Lower leg skin (tissue), 4 donors: Measurements from ENCODE around the gene PAK5. TPM values are rescaled to one million over a fixed set of nuclear protein-coding genes. Genes with fewer than 3 reads are reported as not detected.

Experiments
- DNase-seq, 2 donors: peaks; one replicate each; pipeline ENCODE4 v3.0.0-alpha.2; 2019; ENCODE audit warnings: low spot score in 2 of 2
- H3K4me3 ChIP-seq: fragments of 200-600 bp; sonication (generic); 2 replicates; pipeline ENCODE4 v1.5.1; 2017; ENCODE audit warnings: mild to moderate bottlenecking, low read depth; ENCODE audit not compliant: poor library complexity, severe bottlenecking
- CTCF ChIP-seq, 3 donors: fragments of 450-650 bp; IDR thresholded peaks; one replicate each; pipeline ENCODE4 v1.5.1; 2016; ENCODE audit warnings: antibody characterized with exemption in 3 of 3, mild to moderate bottlenecking in 3 of 3, moderate library complexity in 2 of 3
- POLR2A ChIP-seq, 2 donors: fragments of 450-650 bp; IDR thresholded peaks; one replicate each; pipeline ENCODE4 v1.6.1; 2016 to 2017; ENCODE audit warnings: antibody characterized with exemption in 2 of 2, mild to moderate bottlenecking in 1 of 2, moderate library complexity in 1 of 2
- WGBS, 2 donors: methylation state at CpG; one replicate each; pipeline ENCODE4 v1.1.5; 2018; 5-methylcytosine and 5-hydroxymethylcytosine counted together
- intact Hi-C: fragments of 100-400 bp; cut with DNase I; formaldehyde crosslinking; loops from one replicate; pipeline ENCODE4 v1.15.0; 2023; ENCODE audit warnings: low total_unique reads
- total RNA-seq, 4 donors: library from RNA; depleted of rRNA; stranded (reverse); fragments of >200 nt; gene quantifications; one replicate each; pipeline ENCODE4 v1.1.0, GENCODE V29; 2016

Gene PAK5
- total RNA-seq, 4 donors from 2014 or later = 0.08 to 0.46 (median 0.18) TPM

- WGBS, 2 donors = 80 to 82% methylated on average over 7 of the region's 7 CpGs
- H3K4me3 ChIP-seq = no peak overlapping the region
- intact Hi-C loops = no loop called here
- DNase-seq = no peak
- no peak for TF ChIP-seq POLR2A (IDR thresholded peaks at IDR 0.05)
- TF ChIP-seq CTCF (IDR thresholded peaks at IDR 0.05) = no peak
These were observed 261.5 kb downstream of the PAK5 start for GRCh38 chr20:9577397-9577796.

DNA sequence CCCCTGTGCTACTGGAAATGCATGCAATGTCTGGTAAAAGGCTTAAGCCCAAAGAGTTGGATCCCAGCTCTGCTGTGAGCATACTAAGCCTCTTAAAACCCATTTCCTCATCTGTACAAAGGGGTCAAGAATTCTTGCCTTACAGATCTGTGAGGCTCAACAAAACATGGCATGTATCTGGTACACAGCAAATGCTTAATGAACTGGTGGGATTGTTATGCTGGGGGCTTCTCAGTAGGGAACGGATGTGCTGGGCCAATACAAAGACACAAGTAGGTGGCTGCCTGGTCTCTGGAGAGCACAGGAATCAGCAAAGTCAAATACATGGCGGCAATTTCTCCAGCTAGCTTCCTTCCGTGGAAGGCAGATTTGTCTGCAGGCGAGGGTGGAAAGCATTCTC is 262.2 kb downstream of the PAK5 start:
- TF ChIP-seq CTCF (IDR thresholded peaks at IDR 0.05) (no peak), POLR2A (IDR thresholded peaks at IDR 0.05) (no peak)
- 72 to 77% methylated on average over 4 of the region's 4 CpGs for WGBS, 2 donors
- no peak for DNase-seq
- no peak overlapping the region for H3K4me3 ChIP-seq
- intact Hi-C loops = no loop called here

- no peak for DNase-seq
- TF ChIP-seq CTCF (IDR thresholded peaks at IDR 0.05) = no peak
- no peak for TF ChIP-seq POLR2A (IDR thresholded peaks at IDR 0.05)
- WGBS, 2 donors = 69 to 86% methylated on average over 1 of the region's 1 CpG
- H3K4me3 ChIP-seq = no peak overlapping the region
- intact Hi-C loops = no loop called here
These were observed 263.0 kb downstream of the PAK5 start for GRCh38 chr20:9575836-9576235.

- no peak overlapping the region for H3K4me3 ChIP-seq
- intact Hi-C loops = no loop called here
- DNase-seq = no peak
- WGBS, 2 donors = 78 to 80% methylated on average over 3 of the region's 3 CpGs
- no peak for TF ChIP-seq POLR2A (IDR thresholded peaks at IDR 0.05)
- TF ChIP-seq CTCF (IDR thresholded peaks at IDR 0.05) = no peak
These were observed 264.1 kb downstream of the PAK5 start for GRCh38 chr20:9574776-9575175.

GRCh38 chr20:9574181-9574580 is 264.7 kb downstream of the PAK5 start:
- WGBS, 2 donors = 66 to 74% methylated on average over 7 of the region's 7 CpGs
- DNase-seq = no peak
- TF ChIP-seq CTCF (IDR thresholded peaks at IDR 0.05) = no peak
- TF ChIP-seq POLR2A (IDR thresholded peaks at IDR 0.05) = no peak
- no peak overlapping the region for H3K4me3 ChIP-seq
- intact Hi-C loops = no loop called here

GRCh38 chr20:9573335-9574151 is 265.3 kb downstream of the PAK5 start:
- WGBS, 2 donors = 51 to 58% methylated on average over 13 of the region's 13 CpGs
- intact Hi-C loops = no loop called here
- TF ChIP-seq CTCF (IDR thresholded peaks at IDR 0.05) (no peak), POLR2A (IDR thresholded peaks at IDR 0.05) (no peak)
- DNase-seq = no peak
- no peak overlapping the region for H3K4me3 ChIP-seq
